ENCODE data around the gene PTPRE. TPM values are rescaled to one million over a fixed set of nuclear protein-coding genes. Genes with fewer than 3 reads are reported as not detected.

PTPRE gene
- total and polyA plus RNA-seq, 10 of the 15 experiments (the other 5 are each of a cell fraction or from before 2014, with no cell fraction given) = 2.9 to 7.6 (median 5.8) TPM

GRCh38 chr10:128064108-128064969, 157.4 kb downstream of the PTPRE start (continued):
- TF ChIP-seq ELK1 (IDR thresholded peaks at IDR 0.05; ENCODE audit: low read depth, low read length) (no peak), HDGF (IDR thresholded peaks at IDR 0.05) (no peak), CBX5 (IDR thresholded peaks at IDR 0.05; ENCODE audit: low read depth) (no peak), BCL3 (IDR thresholded peaks at IDR 0.05; ENCODE audit: borderline replicate concordance, insufficient read depth, low read depth, low read length, poor library complexity, severe bottlenecking) (peak; percentile 36), ZNF622 (IDR thresholded peaks at IDR 0.05) (no peak), REST (IDR thresholded peaks at IDR 0.05; ENCODE audit: low read depth, low read length) (no peak), CBX3 (IDR thresholded peaks at IDR 0.05; ENCODE audit: borderline replicate concordance, low read depth) (no peak), ZNF217 (IDR thresholded peaks at IDR 0.05) (no peak), EGR1 (IDR thresholded peaks at IDR 0.05; ENCODE audit: borderline replicate concordance in 1 of 2, low read depth in 2 of 2, low read length in 2 of 2) (no peak), PAX5 (IDR thresholded peaks at IDR 0.05; ENCODE audit: borderline replicate concordance, low read depth, low read length) (no peak), MLLT1 (IDR thresholded peaks at IDR 0.05) (peak; percentile 25; the same call in 1 of the 2 replicates), POLR2AphosphoS5 (IDR thresholded peaks at IDR 0.05; ENCODE audit: low read length) (0 out of 2 replicates have a peak, but pooled peaks have one; percentile 7), TCF3 (IDR thresholded peaks at IDR 0.05; ENCODE audit: borderline replicate concordance, insufficient read depth, low read depth, low read length) (peak; percentile 59; the same call in 1 of the 2 replicates), NRF1 (conservative IDR thresholded peaks at IDR 0.05; ENCODE audit: low read depth, low read length) (no peak), SIN3A (IDR thresholded peaks at IDR 0.05; ENCODE audit: low read depth, low read length) (no peak), E2F4 (IDR thresholded peaks at IDR 0.05; ENCODE audit: low read depth, low read length) (no peak), TAF1 (IDR thresholded peaks at IDR 0.05; ENCODE audit: borderline replicate concordance, low read depth, low read length) (no peak)
